Glutamatergic neuron (in vitro differentiated cells): ENCODE results near the gene CHTF8. TPM values are rescaled to one million over a fixed set of nuclear protein-coding genes. Genes with fewer than 3 reads are reported as not detected.
A peak's percentile ranks its signal among the peaks of the same experiment; 100 is the strongest.

Experiments used
- DNase-seq: peaks from one replicate; pipeline ENCODE4 v3.0.0; 2022
- H3K27ac Mint-ChIP-seq: one replicate; pipeline ENCODE4 v1.8.0; 2020; ENCODE audit warnings: mild to moderate bottlenecking, mixed read lengths, inconsistent platforms; ENCODE audit not compliant: unreplicated experiment
- H3K27me3 Mint-ChIP-seq: one replicate; pipeline ENCODE4 v1.8.0; 2020; ENCODE audit warnings: mild to moderate bottlenecking, moderate library complexity, mixed read lengths, inconsistent platforms; ENCODE audit not compliant: unreplicated experiment
- H3K36me3 Mint-ChIP-seq: one replicate; pipeline ENCODE4 v1.8.0; 2020; ENCODE audit warnings: mild to moderate bottlenecking, mixed read lengths, inconsistent platforms; ENCODE audit not compliant: unreplicated experiment
- H3K4me1 Mint-ChIP-seq: one replicate; pipeline ENCODE4 v1.8.0; 2020; ENCODE audit warnings: mild to moderate bottlenecking, low read depth, mixed read lengths, inconsistent platforms; ENCODE audit not compliant: unreplicated experiment
- H3K4me3 Mint-ChIP-seq: one replicate; pipeline ENCODE4 v1.8.0; 2020; ENCODE audit warnings: mild to moderate bottlenecking, mixed read lengths, inconsistent platforms; ENCODE audit not compliant: unreplicated experiment
- H3K9me3 Mint-ChIP-seq: one replicate; pipeline ENCODE4 v1.8.0; 2020; ENCODE audit warnings: mild to moderate bottlenecking, moderate library complexity, mixed read lengths, inconsistent platforms; ENCODE audit not compliant: unreplicated experiment
- CTCF ChIP-seq: fragments of 200-600 bp; sonication (generic); IDR thresholded peaks from one replicate; pipeline ENCODE4 v1.5.0; 2021; ENCODE audit not compliant: partially characterized antibody, unreplicated experiment
- total RNA-seq: library from RNA; stranded (reverse); fragmentation: NEBNext Ultra II Directional; extraction: Animal tissue kit (Norgen Biotek cat#: 25700); gene quantifications from one replicate; pipeline ENCODE4 v1.2.1, GENCODE V29; 2021; ENCODE audit not compliant: unreplicated experiment

The CHTF8 gene
- total RNA-seq, 1 donor from 2014 or later: 116 TPM

DNA sequence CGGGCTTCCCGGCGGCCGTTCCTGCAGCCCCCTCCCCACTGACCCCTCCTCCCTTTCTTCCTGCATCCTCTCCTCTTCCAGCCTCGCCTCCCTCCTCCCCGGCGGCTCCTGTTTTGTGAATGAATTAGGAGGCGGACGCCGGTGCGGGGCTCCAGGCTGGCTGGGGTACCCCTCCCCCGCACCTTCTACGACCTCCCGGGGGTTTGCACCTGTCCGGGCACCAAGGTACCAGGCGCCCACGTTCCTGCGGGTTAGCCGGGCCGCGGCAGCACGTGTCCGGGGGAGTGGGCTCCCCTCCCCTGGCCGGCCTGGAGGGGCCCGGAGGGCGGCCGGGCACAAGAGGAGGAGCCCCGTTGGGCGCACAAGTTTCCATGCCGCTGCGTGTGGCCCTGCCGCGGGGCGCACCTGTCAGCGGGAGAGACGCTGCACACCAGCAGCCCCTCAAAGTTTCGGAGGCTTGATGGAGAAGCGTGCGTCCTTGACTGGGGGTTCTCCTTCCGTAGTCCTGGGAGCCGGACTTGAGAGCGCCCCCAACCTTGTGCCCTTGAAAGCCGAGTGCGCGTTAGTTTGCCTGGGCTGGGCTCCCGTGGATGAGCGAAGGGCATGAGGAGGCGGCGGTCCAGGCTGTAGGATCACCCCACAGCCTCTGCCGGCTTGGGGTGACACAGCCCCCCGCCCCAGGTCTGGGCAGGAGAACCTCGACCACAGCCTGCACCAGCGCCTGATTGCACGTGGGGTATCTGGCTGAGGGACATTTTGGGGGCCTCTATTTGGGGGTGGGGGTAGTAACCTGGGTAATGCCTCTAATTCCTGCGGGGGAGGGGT is 25.7 kb downstream of the CHTF8 start:
- Mint-ChIP-seq H3K4me1 (peaks cover 6% of the 10 kb centered on the region), H3K27me3 (peaks cover 14% of the 10 kb centered on the region), H3K4me3 (peak overlapping the region; percentile 84), H3K36me3 (no peaks in the 10 kb centered on the region), H3K27ac (no peak overlapping the region), H3K9me3 (peaks cover 3% of the 10 kb centered on the region)
- no peak for TF ChIP-seq CTCF
- DNase-seq: peak; percentile 36

DNA sequence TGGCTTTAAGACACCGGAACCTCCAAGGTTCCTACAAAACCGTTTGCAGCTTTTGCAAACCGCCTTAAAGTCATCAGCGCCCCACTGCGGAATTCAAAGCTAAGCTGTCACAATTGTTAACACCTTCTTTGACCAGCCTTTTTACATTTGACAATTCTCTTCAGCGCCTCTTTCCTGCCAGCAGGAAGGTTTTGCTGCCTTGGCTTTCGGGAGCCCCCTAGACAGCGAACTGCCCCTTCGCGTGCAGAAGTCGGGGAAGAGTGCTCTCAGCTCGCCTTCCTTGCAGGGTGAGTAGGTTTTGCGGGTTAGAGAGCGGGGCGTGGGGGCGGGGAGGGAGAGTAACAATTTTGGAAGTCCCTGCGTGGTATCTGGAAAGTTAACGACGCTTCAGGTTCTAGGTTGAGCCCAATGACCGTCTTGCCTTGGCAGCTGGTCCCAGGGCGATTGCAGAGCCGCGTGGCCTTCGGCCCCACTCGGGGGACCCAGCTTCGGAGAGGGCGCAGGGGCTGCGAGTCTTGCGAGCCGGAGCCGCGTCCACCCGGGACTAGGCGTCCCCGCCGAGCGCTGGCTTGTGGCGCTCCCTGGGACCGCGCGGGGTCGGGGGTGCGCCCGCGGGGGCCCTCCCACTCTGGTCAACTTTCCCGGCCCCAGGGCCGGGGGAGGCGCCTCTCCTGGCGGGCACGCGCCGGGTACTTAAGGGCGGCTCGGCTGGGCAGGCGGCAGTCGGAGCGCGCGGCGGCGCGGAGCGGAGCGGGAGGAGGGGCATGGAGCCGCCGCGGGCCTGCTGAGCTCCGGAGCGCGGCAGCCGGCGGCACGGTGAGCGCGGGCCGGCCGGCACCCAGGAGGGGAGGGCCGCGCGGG is 26.7 kb downstream of the CHTF8 start, which contains the start of gene HAS3:
TSS of gene HAS3 (plus strand) at position 153 of the 861 bp plus-strand sequence. CDS start 3,743 bp downstream, outside the sequence.
- peak; percentile 70 for DNase-seq

GRCh38 chr16:69100071-69100691 is 32.2 kb downstream of the CHTF8 start:
- H3K4me1 Mint-ChIP-seq: no peaks in the 10 kb centered on the region
- DNase-seq: no peak
- no peak overlapping the region for H3K27ac Mint-ChIP-seq
- no peaks in the 10 kb centered on the region for H3K9me3 Mint-ChIP-seq
- H3K27me3 Mint-ChIP-seq: peaks cover under 1% of the 10 kb centered on the region
- no peak for TF ChIP-seq CTCF
- no peak overlapping the region for H3K4me3 Mint-ChIP-seq
- no peaks in the 10 kb centered on the region for H3K36me3 Mint-ChIP-seq

More for the DNA sequence above, 26.7 kb downstream of the CHTF8 start, which contains the start of gene HAS3:
- Mint-ChIP-seq H3K4me3 (peak within 1 kb of the TSS; percentile 95), H3K27ac (no peak within 1 kb of the TSS), H3K4me1 (peaks cover 6% of the 10 kb centered on the region), H3K36me3 (no peaks in the 10 kb centered on the region), H3K9me3 (peaks cover 3% of the 10 kb centered on the region), H3K27me3 (peaks cover 14% of the 10 kb centered on the region)
- TF ChIP-seq CTCF: no peak

- no peaks in the 10 kb centered on the region for H3K9me3 Mint-ChIP-seq
- peaks cover 1% of the 10 kb centered on the region for H3K27me3 Mint-ChIP-seq
- TF ChIP-seq CTCF: no peak
- no peak overlapping the region for H3K4me3 Mint-ChIP-seq
- no peaks in the 10 kb centered on the region for H3K4me1 Mint-ChIP-seq
- no peaks in the 10 kb centered on the region for H3K36me3 Mint-ChIP-seq
- DNase-seq: no peak
- no peak overlapping the region for H3K27ac Mint-ChIP-seq
Measured at GRCh38 chr16:69095193-69095592, 37.2 kb downstream of the CHTF8 start.
